Measurements from ENCODE around the gene CIB2. TPM values are rescaled to one million over a fixed set of nuclear protein-coding genes. Genes with fewer than 3 reads are reported as not detected.

CIB2 gene
- total and polyA plus RNA-seq, 7 donors: 2.4 to 18.0 (median 6.0) TPM

GRCh38 chr15:78080088-78080460 lies 51.2 kb downstream of the CIB2 start:
- Histone ChIP-seq H3K9me3 (no peaks in the 10 kb centered on the region), H3K36me3 (ENCODE audit: insufficient read depth in 1 of 2, low read depth in 1 of 2) (no peaks in the 10 kb centered on the region), H3K4me1 (peaks cover 17% of the 10 kb centered on the region), H3K27me3 (ENCODE audit: insufficient read depth in 3 of 3, low read length in 2 of 3) (no peaks in the 10 kb centered on the region), H3K4me3 (no peak overlapping the region), H3K27ac (no peak overlapping the region)
- DNase-seq: no peak
- no peak for TF ChIP-seq CTCF (IDR thresholded peaks at IDR 0.05)
- intact Hi-C loops (cut with DNase I): no loop called here
- 88 to 96% (median 94%) methylated on average over 8 of the region's 8 CpGs for WGBS, 3 donors
- ATAC-seq: no peak

- no peak overlapping the region for H3K27ac ChIP-seq
- TF ChIP-seq CTCF (IDR thresholded peaks at IDR 0.05): no peak
- intact Hi-C loops (cut with DNase I): loop anchor here in 1 of 2 donors (5.0 kb wide), 1 partner anchor 72 kb away; no protein-coding TSS in a partner anchor
- no peaks in the 10 kb centered on the region for H3K27me3 ChIP-seq (ENCODE audit: insufficient read depth in 3 of 3, low read length in 2 of 3)
- H3K4me3 ChIP-seq: no peak overlapping the region
- ATAC-seq (no peak), DNase-seq (no peak)
- H3K4me1 ChIP-seq: peaks cover 17% of the 10 kb centered on the region
- 96% methylated on average over 11 of the region's 11 CpGs for WGBS, 3 donors
- no peaks in the 10 kb centered on the region for H3K9me3 ChIP-seq
- H3K36me3 ChIP-seq (ENCODE audit: insufficient read depth in 1 of 2, low read depth in 1 of 2): no peaks in the 10 kb centered on the region
Measured at GRCh38 chr15:78079298-78080087, 51.8 kb downstream of the CIB2 start.

- WGBS, 3 donors: 13 to 34% (median 30%) methylated on average over 7 of the region's 7 CpGs
- Histone ChIP-seq H3K27me3 (ENCODE audit: insufficient read depth in 3 of 3, low read length in 2 of 3) (no peaks in the 10 kb centered on the region), H3K9me3 (no peaks in the 10 kb centered on the region), H3K27ac (peak overlapping the region; percentile 78), H3K4me1 (peaks cover 25% of the 10 kb centered on the region), H3K36me3 (ENCODE audit: insufficient read depth in 1 of 2, low read depth in 1 of 2) (no peaks in the 10 kb centered on the region), H3K4me3 (peak overlapping the region; percentile 93)
- intact Hi-C loops (cut with DNase I): loop anchor here in 1 of 2 donors (5.0 kb wide), 1 partner anchor 71 kb away; no protein-coding TSS in a partner anchor
- DNase-seq (no peak), ATAC-seq (peak in 2 of 4 donors; percentile 23 to 32)
- no peak for TF ChIP-seq CTCF (IDR thresholded peaks at IDR 0.05)
Measured at GRCh38 chr15:78077871-78078210, 53.4 kb downstream of the CIB2 start.

- ATAC-seq: peak; percentile 70 to 90 (median 81)
- H3K27ac ChIP-seq: peak within 1 kb of the TSS; percentile 78
- intact Hi-C loops (cut with DNase I): loop anchor here in 1 of 2 donors (5.0 kb wide), 1 partner anchor 70 kb away; no protein-coding TSS in a partner anchor
- peaks cover 30% of the 10 kb centered on the region for H3K4me1 ChIP-seq
- peak; percentile 75 to 83 for DNase-seq
- 2 to 5% (median 5%) methylated on average over 41 to 102 of the region's 104 CpGs for WGBS, 3 donors
- H3K36me3 ChIP-seq (ENCODE audit: insufficient read depth in 1 of 2, low read depth in 1 of 2): no peaks in the 10 kb centered on the region
- no peak for TF ChIP-seq CTCF (IDR thresholded peaks at IDR 0.05)
- peak within 1 kb of the TSS; percentile 93 for H3K4me3 ChIP-seq
- no peaks in the 10 kb centered on the region for H3K27me3 ChIP-seq (ENCODE audit: insufficient read depth in 3 of 3, low read length in 2 of 3)
- H3K9me3 ChIP-seq: no peaks in the 10 kb centered on the region
Measured at GRCh38 chr15:78077053-78077870, 54.0 kb downstream of the CIB2 start, which contains the start of gene TBC1D2B. Gene TBC1D2B (minus strand): TSS chr15:78077711. CDS start chr15:78077652, 59 bp downstream.

Data from psoas muscle (tissue), 8 donors.